Measurements from ENCODE around the gene SPACA7.

GRCh38 chr13:112376050-112376681 is at the start of gene SPACA7:
- TF ChIP-seq CTCF (CRISPR knock-in tag; IDR thresholded peaks at IDR 0.05) (no peak), EZH2 (conservative IDR thresholded peaks at IDR 0.05; ENCODE audit: low read depth, low read length) (no peak), ETV5 (CRISPR knock-in tag; IDR thresholded peaks at IDR 0.05; ENCODE audit: borderline replicate concordance) (no peak), MTF1 (CRISPR knock-in tag; IDR thresholded peaks at IDR 0.05) (no peak)
- TF ChIP-seq, protein P1, sequence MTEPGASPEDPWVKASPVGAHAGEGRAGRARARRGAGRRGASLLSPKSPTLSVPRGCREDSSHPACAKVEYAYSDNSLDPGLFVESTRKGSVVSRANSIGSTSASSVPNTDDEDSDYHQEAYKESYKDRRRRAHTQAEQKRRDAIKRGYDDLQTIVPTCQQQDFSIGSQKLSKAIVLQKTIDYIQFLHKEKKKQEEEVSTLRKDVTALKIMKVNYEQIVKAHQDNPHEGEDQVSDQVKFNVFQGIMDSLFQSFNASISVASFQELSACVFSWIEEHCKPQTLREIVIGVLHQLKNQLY (CRISPR knock-in tag; IDR thresholded peaks at IDR 0.05), result no peak

All from HepG2 (cell line).